ENCODE measurements around the gene BAMBI.
A peak's percentile ranks its signal among the peaks of the same experiment; 100 is the strongest.

Gene BAMBI

DNA sequence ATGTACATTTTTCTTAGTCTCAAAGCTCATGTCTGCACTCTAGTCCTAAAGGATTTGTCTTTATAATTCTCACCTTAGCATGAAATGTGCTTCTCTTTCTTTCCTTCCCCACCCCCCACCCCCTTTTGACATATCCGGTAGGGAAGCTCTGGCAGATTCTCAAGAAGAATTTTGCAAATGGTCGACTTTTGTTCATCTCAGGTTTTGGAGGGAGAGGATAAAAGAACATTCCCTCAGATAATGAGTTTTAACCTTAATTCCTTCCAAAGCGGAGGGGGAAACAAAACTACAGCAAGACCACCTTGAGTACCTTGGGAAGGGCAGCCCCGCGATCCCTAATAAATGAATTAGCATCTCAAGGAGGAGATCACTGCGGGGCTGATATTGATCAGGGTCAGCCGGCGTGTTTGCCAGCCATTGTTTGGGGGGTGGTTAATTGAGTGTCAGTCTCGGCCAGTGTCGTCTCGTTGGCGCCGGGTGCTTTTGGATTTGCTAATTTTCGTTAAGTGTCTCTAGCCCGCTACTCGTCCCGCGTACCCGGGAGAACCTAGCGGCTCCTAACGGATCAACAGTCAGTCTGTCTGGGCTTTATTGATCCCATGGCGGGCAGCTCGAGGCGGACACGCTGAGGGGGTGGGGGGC lies 874 bp upstream of the BAMBI start:
- no peak for DNase-seq

DNA sequence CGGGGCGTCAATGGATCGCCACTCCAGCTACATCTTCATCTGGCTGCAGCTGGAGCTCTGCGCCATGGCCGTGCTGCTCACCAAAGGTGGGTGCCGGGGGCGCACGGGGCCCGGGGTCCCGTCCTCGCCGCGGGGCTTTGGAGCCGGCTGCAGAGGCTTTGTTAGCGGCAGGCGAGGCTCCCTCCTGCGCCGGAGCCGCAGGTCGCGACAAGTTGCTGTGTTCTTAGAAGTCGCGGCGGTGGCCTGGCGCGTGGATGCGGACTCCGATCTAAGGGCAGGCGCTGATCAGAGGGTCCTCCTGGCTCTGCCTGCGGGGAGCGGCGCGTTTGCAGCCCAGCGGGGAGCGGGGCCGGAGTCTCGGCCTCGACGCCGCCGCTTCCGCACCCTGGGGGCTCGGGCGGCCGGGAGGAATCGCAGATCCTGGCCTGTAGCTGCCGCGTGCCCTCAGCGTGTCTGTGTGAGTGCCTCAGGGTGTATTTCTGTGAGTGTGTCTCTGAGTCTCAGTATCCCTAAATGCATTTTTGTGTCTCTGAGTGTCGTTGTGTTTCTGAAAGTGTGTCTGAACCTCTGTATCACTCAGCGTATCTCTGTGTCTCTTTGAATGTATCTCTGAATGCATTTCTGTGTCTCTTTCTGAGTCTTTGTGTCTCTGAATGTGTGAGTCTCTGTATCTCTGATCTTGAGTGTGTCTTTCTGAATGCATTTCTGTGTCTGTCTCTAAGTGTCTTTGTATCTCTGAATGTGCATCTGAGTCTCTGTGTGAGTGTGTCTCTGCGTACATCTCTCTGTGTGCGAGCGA lies 766 bp downstream of the BAMBI start:
- DNase-seq: no peak

DNA sequence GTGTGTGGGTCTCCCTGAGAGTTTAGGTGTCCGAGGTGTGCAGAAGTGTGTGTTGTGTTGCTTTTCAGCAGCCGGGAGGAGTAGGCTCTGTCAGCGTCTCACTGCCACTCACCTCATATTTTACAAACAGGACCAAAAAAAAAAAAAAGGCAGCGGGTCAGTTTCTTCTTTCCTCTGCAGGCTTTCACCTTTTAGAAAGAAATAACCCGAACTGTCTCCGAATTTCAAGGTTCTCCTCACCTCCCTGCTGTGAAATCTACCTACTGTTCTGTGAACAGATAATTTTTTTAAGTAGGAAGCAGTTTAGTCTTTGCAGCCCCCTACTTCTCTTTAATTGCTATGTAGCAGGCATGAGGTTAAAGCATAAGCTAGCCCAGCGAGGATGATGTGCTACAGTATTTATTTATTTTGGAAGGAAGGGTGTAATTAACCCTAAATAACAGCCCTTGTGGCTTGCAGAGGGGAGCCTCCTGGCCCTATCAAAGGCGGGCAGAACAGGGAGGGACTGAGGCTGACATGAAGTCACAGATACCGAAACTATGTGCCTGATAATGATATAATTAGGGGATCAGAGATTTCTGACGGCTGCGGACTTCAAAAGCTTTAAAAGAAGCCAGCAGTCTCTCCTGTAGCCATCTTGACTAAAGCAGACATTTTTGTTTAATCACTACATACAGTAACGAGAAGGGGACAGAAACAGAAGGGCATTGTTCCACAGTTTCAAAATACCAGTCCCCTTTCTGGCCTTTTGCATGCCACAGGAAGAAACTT lies 1.6 kb downstream of the BAMBI start:
- DNase-seq: peak; percentile 58

DNA sequence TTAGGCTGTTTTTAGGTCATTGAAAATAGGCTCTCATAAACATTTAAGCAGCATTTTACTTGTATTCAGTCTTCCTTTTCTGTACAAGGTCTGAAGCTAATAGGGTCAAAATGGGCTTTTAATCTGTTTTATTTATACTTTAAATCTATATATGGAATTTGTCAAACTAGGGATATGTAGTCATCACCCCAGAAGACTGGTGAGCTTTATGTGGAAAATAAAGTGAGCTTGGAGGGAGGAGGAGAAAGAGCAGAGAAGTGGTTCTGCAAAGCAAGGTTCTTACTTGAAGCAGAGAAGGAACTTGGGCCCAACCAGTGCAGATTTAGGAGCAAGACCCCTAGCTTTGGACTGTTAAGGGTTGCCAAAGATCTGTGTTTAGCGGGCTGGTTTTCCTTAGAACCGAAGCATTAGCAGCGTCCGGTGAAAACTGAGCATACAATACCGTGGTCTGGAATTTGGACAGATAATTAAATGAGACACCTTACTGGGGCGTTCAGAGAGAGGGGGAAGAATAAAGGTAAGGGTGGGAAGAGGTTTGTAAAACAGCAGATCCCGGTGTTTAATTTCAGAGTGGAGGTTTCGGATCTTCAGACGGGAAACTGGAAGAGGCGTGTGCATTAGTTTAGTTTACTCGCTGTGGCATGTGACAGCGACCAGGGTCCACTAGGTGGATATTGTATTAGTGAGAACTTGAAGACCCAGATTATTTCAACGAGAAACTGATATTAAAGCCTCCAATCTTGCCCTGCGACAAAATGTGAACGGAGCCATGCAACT lies 2.4 kb downstream of the BAMBI start:
- no peak for DNase-seq

DNA sequence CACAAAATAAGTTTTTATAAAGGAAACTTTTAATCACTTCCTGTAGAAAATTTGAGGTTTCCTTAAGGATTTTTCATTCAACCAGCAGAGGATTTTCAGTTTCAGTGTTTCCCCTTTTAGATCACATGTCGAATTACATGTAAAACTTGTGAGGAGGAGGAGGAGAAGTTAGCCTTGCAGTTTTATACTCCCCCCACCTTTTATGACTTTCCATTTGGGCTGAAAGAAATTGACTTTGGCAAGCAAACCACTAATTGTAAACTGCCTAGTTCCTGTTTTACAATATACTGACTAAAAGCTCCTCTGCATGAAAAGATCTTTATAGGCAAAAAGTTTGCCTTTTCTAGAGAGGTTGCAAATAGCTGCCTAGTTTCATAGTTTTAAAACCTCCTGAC lies 3.0 kb downstream of the BAMBI start:
- no peak for DNase-seq

DNA sequence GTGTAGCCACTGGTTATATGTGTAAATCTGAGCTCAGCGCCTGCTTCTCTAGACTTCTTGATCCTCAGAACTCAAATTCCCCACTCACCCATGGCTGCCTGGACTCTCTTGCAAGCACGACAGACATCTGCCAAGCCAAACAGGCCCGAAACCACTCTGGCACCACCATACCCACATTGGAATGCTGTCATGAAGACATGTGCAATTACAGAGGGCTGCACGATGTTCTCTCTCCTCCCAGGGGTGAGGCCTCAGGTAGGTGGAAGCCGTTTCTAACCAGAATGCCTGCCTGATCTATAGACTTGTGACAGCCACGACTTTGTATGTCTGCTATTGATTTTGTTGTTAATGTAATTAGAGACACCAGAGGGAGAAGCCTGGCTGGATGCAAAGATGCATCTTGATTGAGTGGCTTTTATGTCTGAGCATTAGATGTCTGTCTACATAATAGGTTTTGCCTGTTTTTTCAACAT lies 4.0 kb downstream of the BAMBI start:
- DNase-seq: no peak

DNA sequence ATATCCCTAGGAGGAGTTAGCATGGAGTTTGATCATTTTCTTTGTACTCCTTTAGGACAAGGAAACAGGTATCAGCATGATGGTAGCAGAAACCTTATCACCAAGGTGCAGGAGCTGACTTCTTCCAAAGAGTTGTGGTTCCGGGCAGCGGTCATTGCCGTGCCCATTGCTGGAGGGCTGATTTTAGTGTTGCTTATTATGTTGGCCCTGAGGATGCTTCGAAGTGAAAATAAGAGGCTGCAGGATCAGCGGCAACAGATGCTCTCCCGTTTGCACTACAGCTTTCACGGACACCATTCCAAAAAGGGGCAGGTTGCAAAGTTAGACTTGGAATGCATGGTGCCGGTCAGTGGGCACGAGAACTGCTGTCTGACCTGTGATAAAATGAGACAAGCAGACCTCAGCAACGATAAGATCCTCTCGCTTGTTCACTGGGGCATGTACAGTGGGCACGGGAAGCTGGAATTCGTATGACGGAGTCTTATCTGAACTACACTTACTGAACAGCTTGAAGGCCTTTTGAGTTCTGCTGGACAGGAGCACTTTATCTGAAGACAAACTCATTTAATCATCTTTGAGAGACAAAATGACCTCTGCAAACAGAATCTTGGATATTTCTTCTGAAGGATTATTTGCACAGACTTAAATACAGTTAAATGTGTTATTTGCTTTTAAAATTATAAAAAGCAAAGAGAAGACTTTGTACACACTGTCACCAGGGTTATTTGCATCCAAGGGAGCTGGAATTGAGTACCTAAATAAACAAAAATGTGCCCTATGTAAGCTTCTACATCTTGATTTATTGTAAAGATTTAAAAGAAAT lies 4.8 kb downstream of the BAMBI start:
- no peak for DNase-seq

DNA sequence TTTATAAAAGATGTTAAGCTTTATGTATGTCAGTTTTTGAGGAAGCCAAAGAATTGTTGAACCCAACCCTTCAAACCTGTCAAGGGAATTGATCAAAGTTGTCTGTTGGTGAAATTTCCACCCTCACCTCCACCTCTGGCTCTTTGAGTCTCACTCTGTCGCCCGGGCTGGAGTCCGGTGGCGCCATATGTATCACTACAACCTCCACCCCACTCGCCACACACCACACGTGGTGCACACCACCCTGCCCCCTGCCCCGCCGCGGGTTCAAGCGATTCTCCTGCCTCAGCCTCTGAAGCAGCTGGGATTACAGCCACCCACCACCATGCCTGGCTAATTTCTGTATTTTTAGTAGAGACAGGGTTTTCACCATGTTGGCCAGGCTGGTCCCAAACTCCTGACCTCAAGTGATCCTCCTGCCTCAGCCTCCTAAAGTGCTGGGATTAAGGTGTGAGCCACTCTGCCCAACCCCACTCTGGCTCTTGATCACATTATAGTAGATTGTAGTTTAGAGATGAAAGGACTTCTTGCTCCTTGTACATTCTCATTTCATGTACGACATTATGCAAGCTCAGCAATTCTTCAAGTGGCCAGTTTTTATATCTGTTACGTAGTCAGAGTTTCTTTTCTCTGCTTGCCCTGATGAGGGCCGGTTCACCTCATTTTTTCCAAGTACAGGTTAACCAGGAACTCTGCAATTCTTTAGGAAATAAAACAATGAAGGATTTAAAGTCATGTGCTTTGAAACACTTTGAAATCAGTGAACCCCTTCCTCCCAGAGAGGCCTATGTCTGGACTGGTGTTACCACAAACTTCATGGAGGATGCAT lies 7.0 kb downstream of the BAMBI start:
- DNase-seq: no peak

DNA sequence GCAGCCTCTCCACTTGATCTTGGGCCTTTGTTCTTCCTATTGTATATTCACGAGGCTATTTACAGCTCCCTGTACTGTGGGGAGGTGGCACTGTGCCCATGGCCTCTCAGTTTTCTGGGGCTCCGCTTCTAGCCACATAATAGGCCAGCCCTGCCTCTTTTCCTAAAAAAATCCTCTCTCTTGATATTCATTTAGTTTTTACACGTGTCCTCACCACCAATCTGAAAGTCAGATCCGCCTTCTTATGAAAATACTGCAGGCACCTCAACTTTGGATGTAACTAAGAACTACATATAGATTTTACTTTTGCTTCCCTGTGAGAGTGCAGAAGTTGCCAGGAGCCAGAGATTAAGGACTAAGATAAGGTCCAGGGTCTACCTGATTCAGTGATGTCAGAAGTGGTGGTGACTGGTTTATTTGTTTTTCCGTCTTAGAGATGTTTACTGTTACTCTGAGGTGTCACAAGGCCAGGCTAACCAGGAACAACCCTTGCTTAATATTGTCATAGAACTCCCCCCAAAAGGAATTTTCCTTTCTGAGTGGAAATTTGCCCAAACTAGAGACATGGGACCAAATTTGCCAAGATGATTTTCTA lies 7.8 kb downstream of the BAMBI start:
- no peak for DNase-seq

DNA sequence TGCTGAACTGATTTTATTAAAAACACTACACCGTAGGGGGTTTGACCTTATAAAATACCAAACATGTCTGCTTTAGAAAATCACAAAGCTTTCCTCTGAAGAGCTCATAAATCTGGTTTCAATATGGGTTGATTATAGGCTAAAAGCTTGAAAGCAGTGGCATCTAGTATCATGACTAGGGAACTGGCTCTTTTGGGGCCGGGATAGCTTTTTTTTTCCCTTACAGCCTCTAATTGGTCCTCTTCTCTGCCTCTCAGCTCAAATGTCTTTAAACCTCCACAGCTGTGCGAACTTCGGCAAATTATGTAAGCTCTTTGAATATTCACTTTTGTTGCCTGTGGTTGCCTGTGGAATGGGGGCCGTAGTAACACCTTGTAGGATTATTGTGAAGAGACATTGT lies 8.4 kb downstream of the BAMBI start:
- no peak for DNase-seq

DNA sequence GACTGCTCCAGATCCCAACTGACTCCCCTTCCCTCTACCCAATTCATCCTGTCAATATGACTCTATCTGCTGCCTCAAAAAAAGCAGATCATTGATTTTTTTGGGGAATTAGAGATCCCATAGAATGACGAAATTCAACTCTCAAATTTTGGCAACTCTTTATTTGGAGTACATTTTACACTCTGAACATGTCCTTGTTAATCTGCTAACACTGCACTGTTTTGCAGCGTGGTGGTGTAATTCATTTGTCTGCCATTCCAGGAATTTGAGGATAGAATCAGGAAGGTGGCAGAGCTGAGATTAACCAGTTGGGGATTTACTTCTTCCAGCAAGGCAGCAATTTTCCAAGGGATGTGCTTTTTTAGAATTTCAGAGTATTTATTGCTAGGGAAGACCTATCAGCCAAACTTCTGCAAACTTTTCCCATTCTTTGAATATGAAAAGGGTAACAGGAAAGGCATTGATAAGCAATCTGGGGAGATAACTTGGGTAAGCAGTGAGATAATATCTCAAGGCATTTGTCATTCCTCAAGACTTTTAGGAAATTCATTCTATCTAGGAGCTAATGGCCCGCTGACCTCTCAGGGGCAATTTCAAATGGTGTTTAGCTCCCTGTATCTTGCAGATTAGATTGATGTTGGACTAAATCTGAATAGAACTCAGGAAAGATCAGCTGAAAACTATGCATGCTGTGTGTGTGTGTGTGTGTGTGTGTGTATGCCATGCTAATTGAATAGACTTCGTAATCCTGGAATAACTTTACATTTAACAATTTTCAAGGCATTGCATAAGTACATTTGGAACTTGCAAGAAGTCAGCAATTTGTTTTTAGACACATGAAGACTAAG lies 9.7 kb downstream of the BAMBI start:
- no peak for DNase-seq

DNA sequence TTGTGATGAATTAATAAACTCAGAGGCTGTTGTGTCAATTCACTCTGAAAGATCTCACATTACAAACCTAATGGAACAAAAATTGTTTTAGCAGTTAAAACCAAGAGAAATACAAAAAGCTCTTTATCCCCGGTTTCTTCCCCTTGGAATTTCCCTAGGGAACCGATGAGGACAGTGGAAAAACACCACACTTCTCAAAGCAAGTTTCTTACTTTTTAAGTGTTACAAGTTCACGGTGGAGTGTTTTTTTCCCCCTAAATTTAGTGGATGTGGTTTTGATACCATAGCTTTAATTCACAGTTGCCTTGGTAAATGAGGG lies 10.3 kb downstream of the BAMBI start:
- DNase-seq: no peak

DNA sequence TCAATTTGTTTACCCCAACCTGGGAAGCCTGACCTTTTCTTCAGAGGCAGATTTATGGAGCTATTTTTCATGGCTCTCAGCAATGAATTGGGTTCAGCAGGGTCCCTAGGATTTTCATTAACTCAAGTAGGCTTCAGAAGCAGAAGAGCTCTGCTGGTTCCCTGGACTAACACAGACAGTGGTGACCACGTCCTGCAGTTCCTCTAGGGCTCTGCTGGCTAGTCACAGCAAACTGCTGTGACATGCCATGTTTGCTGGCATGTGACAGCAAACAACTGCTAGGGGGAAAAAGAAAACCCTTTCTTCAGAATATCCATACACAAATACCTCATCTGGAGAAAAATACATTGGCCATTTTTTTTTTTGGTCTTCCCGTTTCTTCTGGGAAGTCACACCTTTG lies 13.2 kb downstream of the BAMBI start:
- no peak for DNase-seq

DNA sequence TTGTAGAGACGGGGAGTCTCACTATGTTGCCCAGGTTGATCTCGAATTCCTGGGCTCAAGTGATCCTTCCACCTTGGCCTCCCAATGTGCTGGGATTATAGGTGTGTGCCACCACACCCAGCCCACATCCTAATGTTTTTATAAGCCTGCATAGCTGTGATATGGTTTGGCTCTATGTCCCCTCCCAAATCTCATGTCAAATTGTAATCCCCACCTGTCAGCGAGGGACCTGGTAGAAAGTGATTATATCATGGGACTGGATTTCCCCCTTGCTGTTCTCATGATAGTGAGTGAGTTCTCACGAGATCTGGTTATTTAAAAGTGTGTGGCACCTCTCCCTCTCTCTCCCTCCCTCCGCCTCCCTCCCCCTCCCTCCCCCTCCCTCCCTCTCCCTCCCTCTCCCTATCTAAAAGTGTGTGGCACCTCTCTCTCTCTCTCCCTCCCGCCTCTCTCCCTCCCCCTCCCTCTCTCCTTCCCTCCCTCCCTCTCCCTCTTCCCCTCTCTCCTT lies 13.9 kb downstream of the BAMBI start:
- no peak for DNase-seq

DNA sequence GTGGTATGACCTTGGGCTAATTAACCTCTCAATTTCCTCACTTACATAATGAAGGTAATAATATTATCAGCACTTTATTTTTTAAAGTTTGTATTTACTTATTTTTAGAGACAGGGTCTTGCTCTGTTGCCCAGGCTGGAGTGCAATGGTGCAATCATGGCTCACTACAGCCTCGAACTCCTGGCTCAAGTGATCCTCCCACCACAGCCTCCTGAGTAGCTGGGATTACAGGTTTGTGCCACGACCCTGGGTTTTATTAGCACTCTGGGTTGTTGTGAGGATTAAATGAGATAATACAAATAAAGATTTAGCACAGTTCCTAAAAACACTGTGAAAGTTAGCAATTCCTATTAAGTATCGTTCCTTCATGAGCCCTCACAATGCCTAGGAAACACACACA lies 14.7 kb downstream of the BAMBI start:
- no peak for DNase-seq

DNA sequence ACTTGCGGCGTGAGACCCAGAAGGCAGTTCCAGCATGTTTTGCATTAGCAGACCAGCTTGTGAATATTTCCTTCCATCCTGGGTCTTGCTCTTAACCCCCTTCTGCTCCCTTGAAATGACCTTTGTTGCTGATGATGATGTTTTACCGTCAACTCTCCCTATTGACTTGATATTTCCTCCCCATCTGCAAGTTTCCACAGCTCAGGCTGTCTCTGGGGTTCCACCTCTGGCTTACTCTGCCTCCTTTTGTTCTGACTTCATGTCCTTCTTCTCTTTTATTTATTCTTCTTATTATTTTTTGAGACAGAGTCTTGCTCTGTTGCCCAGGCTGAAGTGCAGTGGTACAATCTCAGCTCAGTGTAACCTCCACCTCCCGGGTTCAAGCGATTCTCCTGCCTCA lies 17.2 kb downstream of the BAMBI start:
- no peak for DNase-seq

DNA sequence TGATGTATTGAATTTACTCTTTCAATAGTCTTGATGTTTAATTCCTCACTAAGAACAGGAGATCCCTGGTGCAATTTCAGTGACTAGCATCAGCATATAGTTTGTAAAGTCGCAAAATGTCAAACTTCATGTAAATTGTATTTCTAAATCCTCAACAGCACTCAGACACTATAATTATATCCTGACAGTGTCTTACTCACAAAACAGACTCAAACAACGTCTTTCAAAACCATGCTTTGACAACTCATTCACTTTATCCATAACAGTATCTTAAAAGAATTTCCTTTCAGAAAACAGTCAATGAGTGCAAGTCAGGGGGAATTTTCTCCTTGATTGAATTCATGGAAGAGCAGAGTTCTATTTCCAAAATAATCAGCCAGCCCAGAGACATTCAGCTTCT lies 20.8 kb downstream of the BAMBI start:
- no peak for DNase-seq

DNA sequence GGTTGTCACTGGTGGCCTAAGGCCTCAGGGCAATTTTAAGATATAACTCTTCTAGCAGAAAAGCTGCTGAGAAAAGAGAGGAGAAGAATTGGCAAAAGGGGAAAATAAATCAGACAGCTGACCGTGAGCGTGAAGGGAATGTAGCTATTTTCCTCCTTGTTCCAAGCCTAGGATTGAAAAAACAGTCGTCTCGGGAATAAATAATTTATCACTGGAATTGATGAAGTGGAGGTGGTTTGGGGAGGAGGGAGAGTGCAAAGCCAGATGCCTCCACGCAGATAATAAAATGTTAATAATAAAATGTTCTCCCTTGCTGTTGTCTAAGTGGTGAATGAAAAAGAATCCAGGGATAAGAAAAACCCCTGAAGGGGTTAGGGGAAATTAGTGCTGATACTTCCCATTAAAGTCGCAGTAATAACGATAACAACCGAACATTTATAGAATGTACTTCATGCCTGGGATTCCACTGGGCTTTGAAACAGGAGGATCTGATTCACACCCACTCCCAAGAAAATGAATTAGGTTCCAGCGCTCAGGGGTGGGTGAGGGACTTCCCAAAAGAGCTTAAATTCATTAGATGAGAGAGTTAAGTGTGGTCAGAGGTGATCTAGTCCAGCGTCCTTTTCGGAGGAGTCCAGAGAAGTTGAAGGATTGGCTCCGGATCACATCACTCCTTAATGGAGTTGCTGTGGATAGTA lies 27.3 kb downstream of the BAMBI start:
- DNase-seq: no peak

DNA sequence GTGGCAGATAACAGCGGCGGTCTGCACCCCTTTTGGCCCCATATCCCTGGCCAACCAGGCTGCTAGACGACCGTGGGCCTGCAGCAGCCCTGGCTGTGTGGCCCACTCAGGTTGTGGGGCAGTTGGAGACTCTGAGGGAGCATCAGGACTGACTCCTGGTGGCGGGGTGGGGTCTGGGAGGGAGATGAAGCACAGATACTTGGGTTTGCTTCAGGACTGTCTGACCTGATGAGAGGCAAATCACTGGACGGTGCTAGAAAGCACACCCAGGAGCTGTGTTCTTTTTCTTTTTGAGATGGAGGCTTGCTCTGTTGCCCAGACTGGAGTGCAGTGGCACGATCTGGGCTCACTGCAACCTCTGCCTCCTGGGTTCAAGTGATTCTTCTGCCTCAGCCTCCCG lies 28.2 kb downstream of the BAMBI start:
- DNase-seq: no peak

Data from NCI-H1048 (cell line).